ENCODE results near the gene RUSC1.

RUSC1 gene, protein sequence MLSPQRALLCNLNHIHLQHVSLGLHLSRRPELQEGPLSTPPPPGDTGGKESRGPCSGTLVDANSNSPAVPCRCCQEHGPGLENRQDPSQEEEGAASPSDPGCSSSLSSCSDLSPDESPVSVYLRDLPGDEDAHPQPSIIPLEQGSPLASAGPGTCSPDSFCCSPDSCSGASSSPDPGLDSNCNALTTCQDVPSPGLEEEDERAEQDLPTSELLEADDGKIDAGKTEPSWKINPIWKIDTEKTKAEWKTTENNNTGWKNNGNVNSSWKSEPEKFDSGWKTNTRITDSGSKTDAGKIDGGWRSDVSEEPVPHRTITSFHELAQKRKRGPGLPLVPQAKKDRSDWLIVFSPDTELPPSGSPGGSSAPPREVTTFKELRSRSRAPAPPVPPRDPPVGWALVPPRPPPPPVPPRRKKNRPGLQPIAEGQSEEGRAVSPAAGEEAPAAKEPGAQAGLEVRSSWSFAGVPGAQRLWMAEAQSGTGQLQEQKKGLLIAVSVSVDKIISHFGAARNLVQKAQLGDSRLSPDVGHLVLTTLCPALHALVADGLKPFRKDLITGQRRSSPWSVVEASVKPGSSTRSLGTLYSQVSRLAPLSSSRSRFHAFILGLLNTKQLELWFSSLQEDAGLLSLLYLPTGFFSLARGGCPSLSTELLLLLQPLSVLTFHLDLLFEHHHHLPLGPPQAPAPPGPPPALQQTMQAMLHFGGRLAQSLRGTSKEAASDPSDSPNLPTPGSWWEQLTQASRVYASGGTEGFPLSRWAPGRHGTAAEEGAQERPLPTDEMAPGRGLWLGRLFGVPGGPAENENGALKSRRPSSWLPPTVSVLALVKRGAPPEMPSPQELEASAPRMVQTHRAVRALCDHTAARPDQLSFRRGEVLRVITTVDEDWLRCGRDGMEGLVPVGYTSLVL

DNA sequence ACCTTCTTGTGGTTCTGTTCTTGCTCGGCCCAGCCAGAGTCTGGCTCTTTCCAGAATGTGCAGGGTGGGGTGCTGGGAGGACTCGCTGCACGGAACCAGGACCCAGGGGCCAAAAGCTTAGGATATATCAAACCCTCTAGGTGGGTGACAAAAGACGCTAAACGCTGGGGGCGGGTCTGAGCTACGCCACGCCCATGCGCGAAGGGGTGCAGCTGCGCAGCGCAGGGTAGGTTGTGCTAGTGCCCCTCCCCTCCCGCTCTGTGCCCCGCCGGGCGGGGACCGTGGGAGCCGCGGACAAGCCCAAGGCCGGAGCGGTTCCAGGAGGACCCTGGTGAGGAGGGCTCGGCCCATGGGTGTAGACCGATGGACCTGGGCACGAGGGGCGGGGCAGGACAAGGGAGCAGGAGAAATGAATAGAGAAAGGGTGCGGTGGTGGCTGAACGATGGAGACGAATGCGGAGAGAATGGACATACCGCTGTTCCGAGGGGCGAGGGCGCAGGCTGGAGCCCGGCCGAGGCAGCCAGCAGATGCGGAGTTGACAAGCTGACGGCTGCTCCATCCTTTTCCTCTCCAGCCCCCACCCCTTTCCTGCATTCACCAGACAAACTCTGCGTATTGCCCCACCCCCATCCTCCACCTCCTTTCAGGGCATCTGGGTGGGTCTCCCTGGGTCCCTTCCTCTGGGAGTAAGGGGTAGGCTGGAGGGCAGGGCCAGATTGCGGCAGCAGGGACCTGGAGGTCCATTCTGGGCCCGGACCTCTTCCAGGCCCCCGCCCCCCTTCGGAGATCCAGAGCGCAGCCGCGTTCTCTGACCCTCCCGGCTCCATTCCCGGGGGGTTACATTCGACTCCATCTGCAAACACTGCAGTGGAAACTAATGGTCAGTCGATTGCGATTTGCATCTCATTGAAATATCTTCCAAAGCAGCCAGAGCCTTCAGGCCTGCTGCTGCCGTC, at the start of gene RUSC1:
RUSC1 (plus strand) TSS at position 234 of the 957 bp plus-strand sequence. CDS start 880 bp downstream, outside the sequence.
- peak; percentile 66 to 69 for DNase-seq (ENCODE audit: low read depth in 2 of 2)
- TF ChIP-seq, protein P1, sequence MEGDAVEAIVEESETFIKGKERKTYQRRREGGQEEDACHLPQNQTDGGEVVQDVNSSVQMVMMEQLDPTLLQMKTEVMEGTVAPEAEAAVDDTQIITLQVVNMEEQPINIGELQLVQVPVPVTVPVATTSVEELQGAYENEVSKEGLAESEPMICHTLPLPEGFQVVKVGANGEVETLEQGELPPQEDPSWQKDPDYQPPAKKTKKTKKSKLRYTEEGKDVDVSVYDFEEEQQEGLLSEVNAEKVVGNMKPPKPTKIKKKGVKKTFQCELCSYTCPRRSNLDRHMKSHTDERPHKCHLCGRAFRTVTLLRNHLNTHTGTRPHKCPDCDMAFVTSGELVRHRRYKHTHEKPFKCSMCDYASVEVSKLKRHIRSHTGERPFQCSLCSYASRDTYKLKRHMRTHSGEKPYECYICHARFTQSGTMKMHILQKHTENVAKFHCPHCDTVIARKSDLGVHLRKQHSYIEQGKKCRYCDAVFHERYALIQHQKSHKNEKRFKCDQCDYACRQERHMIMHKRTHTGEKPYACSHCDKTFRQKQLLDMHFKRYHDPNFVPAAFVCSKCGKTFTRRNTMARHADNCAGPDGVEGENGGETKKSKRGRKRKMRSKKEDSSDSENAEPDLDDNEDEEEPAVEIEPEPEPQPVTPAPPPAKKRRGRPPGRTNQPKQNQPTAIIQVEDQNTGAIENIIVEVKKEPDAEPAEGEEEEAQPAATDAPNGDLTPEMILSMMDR (IDR thresholded peaks at IDR 0.05; ENCODE audit: low read depth, low read length) = no peak

DNA sequence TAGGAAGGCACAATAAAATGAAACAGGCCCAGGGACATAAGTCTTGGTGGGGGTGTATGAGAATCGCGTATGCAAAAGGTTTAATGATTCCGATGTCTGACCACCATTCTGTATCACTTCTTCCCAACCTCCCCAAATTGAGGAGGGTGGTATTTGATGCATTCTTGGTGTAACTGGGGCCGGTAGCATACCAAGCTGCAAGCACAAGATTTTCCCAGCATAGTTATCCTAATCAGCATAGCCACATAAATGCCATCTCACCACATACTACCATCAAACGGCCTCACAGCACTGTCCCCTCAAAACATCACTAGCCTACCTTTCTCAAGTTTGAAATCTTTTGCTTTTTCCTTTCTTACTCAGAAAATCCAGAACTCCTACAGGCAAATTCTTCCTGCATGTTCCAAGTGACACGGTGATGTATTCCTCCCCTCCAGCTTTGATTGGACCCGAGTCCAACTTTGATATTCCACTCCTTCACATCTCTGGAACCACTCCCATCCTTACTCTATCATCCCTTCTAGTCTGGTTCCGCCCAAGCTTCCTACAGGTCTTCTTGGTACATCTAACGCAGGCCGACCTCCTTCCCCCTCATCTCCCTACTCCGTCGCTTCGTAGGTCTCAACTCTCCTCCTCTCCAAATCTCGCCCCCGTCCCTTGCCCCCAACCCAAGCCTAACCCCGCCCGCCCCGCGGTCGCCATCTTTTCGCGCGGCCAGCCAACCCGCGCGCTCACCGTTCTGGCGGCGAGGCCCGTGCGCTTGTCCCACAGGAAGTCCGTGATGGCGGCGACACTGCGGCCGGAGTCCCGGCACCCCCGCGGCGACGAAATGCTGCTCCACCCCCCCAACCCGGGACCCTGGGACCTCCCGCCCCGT, 48.0 kb upstream of the RUSC1 start:
- H3K4me3 ChIP-seq (replicated peaks in 1 of 2; ENCODE audit: low read depth in 2 of 2, low read length in 2 of 2) = peak overlapping the region; percentile 73 to 88
- TF ChIP-seq, protein P1 (IDR thresholded peaks at IDR 0.05; ENCODE audit: low read depth, low read length) = no peak
- peak; percentile 65 for DNase-seq (ENCODE audit: low read depth in 2 of 2)

More for the DNA sequence above, at the start of gene RUSC1:
- H3K4me3 ChIP-seq (replicated peaks in 1 of 2; ENCODE audit: low read depth in 2 of 2, low read length in 2 of 2) = peak within 1 kb of the TSS; percentile 49 to 51

DNA sequence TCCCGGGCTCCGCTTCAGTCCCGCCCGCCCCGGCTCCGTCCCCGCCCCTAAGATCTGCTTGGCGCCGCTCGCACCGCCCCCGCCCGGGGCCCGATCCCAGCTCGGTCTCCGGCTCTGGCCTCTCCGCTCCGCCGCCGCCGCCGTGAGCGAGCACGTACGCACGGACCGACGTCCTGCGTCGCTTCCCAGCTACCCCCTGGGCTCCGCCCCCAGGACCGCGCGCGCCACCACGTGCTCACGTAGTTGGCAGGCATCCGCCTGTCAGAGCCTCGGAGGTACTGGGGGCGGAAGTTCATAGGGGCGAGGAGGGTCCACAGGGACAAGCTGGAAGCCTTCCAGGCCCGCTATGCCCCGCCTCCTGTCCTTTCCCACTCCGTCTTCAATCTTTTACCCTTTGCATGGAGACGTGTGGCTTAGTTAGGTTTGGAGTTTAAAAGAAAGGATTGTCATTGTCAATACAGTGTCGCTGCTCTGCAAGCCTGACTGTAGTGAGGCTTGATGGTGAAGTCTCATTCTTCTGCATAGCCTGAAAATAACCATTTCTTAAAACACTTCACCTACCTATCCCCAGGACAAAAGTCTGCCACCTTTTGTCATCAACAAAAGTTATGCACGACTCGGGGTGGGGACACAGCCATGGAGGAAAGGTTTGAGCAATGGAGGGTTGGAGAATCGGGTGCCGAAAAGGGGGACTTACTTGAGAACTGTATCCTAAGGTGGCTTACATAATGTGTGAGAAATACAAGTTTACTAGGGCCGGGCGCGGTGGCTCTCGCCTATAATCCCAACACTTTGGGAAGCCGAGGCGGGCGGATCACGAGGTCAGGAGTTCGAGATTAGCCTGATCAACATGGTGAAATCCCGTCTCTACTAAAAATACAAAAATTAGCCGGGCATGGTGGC, 47.1 kb upstream of the RUSC1 start, which contains the start of gene CLK2:
CLK2 (minus strand) TSS at position 162 of the 903 bp plus-strand sequence. CDS start 2,527 bp downstream, outside the sequence.
- H3K4me3 ChIP-seq (replicated peaks in 1 of 2; ENCODE audit: low read depth in 2 of 2, low read length in 2 of 2) = peak within 1 kb of the TSS; percentile 73 to 88
- TF ChIP-seq, protein P1 (IDR thresholded peaks at IDR 0.05; ENCODE audit: low read depth, low read length) = no peak
- DNase-seq (ENCODE audit: low read depth in 2 of 2) = peak; percentile 94 to 98

DNA sequence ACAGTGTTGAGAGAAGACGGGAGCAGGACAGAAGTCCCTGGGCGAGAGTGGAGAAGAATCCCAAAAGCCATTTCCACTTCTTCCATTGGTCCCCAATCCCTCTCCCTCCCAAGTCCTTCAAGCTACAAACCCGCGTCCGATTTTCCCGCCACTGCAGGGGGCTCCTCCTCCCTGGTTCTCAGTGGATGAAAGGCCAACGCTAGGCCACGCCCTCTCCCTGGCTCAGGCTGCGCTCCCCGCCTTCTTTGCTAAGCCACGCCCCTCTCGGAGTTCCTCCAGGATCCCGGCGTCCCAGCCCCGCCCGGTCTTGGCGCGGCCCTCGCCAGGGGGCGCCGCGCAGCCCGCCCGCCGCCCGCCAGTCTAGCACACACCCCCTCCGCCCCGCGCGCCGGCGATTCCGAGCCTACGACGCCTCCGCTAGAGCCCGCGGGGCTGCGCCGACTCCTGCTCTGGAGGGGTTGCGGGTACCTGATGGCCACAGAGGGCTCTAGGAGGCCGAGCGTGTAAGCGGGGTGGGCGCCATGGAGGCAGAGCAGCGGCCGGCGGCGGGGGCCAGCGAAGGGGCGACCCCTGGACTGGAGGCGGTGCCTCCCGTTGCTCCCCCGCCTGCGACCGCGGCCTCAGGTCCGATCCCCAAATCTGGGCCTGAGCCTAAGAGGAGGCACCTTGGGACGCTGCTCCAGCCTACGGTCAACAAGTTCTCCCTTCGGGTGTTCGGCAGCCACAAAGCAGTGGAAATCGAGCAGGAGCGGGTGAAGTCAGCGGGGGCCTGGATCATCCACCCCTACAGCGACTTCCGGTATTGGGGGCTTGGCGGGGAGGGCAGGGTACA, 43.4 kb upstream of the RUSC1 start, which contains the start of gene HCN3:
HCN3 (plus strand) TSS at position 394 of the 832 bp plus-strand sequence; CDS start at position 522, 128 bp downstream.
- TF ChIP-seq, protein P1 (IDR thresholded peaks at IDR 0.05; ENCODE audit: low read depth, low read length) = peak; percentile 31
- peak within 1 kb of the TSS; percentile 70 to 73 for H3K4me3 ChIP-seq (replicated peaks in 1 of 2; ENCODE audit: low read depth in 2 of 2, low read length in 2 of 2)
- peak; percentile 96 to 97 for DNase-seq (ENCODE audit: low read depth in 2 of 2)

All from cardiac fibroblast (primary cell).